Measurements from ENCODE around the gene LSM8. TPM values are rescaled to one million over a fixed set of nuclear protein-coding genes. Genes with fewer than 3 reads are reported as not detected.
"Not testable (repeated sequence)": the region's sequence is repeated elsewhere in the genome, so short reads cannot be mapped to it uniquely, and the experiment has no call there.

Gene LSM8
- total RNA-seq: 10 to 100 TPM; 43.1 to 43.9 TPM

DNA sequence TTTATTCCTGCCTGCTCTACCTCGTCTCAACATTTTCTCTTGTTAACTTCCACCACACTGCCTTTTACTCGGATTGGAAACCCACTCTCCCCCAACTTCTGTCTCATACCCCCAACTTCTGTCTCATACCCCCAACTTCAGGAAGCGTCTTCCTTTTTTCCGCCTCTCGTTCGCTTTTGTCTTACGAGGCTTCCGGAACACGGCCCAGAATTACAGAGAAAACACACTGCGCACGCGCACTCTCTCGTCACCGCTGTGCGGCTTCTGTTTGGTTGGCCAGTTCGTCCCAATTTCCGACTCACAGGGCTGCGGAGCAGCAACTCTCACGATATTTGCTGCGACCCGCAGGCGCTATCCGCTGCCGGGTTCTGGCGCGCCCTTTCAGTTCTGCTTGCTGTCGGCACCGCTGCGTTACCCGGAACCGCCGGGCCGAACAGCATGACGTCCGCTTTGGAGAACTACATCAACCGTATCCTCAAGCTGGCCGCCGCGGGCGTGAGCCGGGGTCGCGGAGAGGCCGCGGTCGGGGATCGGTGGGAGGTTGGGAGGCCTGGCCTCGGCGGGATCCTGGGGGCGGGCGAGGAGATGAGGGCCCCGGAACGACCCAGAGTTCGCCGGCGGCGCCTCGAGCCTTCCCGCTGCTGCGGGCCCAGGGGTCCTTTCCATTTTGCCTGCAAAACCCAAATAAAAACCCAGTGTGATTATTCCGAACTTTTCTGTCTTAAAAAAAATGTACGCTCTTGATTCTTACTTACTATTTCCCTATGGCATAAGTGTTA, at the start of gene LSM8:
TSS of gene LSM8 (plus strand) at position 379 of the 779 bp plus-strand sequence. CDS start at position 439, 60 bp downstream.
- CTCF ChIA-PET: no interaction called here
- POLR2A ChIA-PET: no interaction called here

DNA sequence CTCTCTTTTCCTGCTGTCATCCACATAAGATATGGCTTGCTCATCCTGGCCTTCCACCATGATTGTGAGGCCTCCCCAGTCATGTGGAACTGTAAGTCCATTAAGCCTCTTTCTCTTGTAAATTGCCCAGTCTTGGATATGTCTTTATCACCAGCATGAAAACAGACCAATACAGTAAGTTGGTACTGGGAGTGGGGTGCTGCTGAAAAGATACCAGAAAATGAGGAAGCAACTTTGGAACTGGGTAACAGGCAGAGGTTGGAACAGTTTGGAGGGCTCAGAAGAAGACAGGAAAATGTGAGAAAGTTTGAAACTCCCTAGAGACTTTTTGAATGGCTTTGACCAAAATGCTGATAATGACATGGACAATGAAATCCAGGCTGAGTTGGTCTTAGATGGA, 49.5 kb upstream of the LSM8 start:
- POLR2A ChIA-PET, CTCF ChIA-PET: not testable (repeated sequence)

DNA sequence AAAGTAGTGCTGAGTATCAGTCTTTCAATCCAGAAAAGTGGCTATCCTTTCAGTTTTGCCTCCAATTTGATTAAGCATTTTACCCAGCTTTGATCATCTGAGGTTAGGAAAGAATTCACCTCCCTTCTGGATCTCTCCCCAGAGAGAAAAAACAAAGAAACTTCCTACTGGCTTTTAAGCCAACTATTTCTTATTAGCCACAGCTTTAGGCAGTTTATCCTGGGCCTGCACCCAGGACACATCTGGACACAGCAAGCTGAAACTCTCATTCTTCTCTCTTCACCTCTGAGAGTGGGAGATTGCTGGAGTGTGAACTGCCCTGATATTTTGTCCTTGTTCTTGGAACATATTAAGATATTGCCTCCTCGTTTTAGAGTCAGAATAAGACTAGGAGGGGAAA, 43.5 kb upstream of the LSM8 start:
- POLR2A ChIA-PET: no interaction called here

GRCh38 chr7:118142012-118142411, 42.0 kb upstream of the LSM8 start:
- POLR2A ChIA-PET: no interaction called here
- CTCF ChIA-PET: no interaction called here

More for the DNA sequence above, 43.5 kb upstream of the LSM8 start:
- CTCF ChIA-PET: no interaction called here

- ChIA-PET POLR2A (interaction anchor here (0.6 kb wide), 1 partner anchor 25 kb away, joined by 15 read pairs; no protein-coding TSS in a partner anchor), CTCF (no interaction called here)
Measured at GRCh38 chr7:118148930-118149329, 35.0 kb upstream of the LSM8 start.

DNA sequence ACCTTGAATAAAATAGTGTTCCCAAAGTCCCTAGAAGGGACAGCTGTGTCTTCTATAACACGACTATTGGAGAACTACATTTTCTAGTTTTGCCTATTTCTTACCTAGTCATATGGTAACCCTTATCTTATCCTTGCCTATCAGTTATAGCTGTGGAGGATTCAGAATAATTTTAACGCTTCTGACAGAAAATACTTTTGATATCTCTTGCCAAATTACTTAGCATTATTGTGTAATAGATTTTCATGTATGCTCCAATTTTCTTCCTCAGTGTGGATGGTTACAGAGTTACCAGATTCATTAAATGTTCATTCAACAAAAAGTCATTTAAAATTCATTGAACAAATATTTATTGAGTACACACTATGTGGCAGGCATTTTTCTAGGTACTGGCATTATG, 34.6 kb upstream of the LSM8 start:
- ChIA-PET POLR2A (interaction anchor here (0.6 kb wide), 1 partner anchor 25 kb away, joined by 15 read pairs; no protein-coding TSS in a partner anchor), CTCF (no interaction called here)

- CTCF ChIA-PET: no interaction called here
- POLR2A ChIA-PET: no interaction called here
Measured at GRCh38 chr7:118151671-118152070, 32.3 kb upstream of the LSM8 start.

- ChIA-PET POLR2A (no interaction called here), CTCF (no interaction called here)
Measured at GRCh38 chr7:118152149-118152548, 31.8 kb upstream of the LSM8 start.

GRCh38 chr7:118152654-118153053, 31.3 kb upstream of the LSM8 start:
- POLR2A ChIA-PET: no interaction called here

GRCh38 chr7:118153551-118154177, 30.3 kb upstream of the LSM8 start:
- POLR2A ChIA-PET: no interaction called here
- CTCF ChIA-PET: interaction anchor here (0.7 kb wide), 1 partner anchor 1674 kb away, joined by 3 read pairs; no protein-coding TSS in a partner anchor

More at GRCh38 chr7:118152654-118153053, 31.3 kb upstream of the LSM8 start:
- CTCF ChIA-PET: no interaction called here

GRCh38 chr7:118158766-118159165, 25.2 kb upstream of the LSM8 start:
- ChIA-PET POLR2A (no interaction called here), CTCF (no interaction called here)

- ChIA-PET POLR2A (no interaction called here), CTCF (no interaction called here)
Measured at GRCh38 chr7:118169146-118169545, 14.8 kb upstream of the LSM8 start.

GRCh38 chr7:118175740-118176139, 8.2 kb upstream of the LSM8 start:
- ChIA-PET CTCF (no interaction called here), POLR2A (no interaction called here)

- ChIA-PET CTCF (no interaction called here), POLR2A (no interaction called here)
Measured at GRCh38 chr7:118179191-118179590, 4.8 kb upstream of the LSM8 start.

GRCh38 chr7:118182593-118183427, 1.2 kb upstream of the LSM8 start:
- CTCF ChIA-PET: no interaction called here

DNA sequence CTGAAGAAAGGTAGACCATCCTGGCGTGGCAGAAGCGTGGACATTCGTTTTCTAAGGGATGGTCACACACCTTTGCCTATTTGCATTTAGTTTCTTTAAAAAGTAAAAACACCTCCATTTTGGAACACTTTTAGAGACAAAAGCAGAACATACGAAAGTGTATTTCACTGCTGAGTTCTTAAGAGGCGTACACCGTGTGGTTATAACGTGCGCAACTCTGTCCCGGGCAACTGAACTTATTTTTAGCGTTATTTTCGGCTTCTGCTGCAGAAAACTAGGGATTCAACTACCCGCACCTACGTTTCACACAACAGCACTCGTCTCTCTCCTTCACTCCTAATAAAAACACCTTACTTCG, 557 bp upstream of the LSM8 start:
- POLR2A ChIA-PET: no interaction called here
- CTCF ChIA-PET: no interaction called here

More at GRCh38 chr7:118182593-118183427, 1.2 kb upstream of the LSM8 start:
- POLR2A ChIA-PET: no interaction called here

DNA sequence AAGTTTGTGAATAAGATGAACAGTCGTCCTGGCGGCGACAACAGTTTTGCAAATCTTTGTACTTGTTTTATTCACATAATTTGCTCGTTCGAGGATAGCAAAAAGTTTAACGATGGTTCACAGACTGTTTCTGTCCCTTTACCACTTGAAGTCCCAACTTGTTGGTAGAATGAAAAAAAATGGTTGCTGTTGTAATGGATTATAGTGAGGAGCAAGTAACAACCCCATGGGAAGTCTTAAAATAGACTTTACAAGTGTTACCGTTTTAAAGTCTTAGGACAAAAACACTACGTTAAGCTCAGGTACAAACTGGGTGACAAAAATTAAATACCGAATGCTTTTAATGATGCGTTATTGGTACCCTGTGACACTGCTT, 589 bp downstream of the LSM8 start:
- ChIA-PET CTCF (no interaction called here), POLR2A (no interaction called here)

DNA sequence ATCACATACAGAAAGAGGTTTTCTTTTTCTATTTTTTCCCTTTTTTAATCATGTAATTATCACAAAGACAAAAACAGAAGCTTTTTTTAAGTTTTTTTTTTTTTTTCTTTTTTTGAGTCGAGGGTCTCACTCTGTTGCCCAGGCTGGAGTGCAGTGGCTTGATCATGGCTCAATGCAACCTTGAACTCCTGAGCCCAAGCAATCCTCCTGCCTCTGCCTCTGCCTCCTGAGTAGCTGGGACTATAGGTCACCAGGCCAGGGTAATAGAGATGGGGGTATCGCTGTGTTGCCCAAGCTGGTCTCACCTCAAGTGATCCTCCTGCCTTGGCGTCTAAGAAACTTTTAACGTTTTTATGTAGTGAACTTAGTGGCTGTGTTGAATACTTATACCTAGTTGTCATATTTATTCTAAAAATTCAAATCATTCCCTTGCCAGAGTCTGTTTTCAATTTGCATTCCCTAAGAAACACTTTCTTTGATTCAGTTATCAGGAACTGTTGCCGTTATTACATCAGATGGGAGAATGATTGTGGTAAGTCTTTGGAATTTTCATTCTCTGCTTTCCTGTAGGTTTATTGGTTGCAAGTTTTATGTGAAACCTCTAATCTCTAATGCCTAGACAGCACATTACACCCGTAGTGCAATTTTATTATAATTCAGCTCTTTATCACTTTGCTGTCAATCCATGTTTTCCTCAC, 1.3 kb downstream of the LSM8 start:
- CTCF ChIA-PET: interaction anchor here (0.7 kb wide), 1 partner anchor 1685 kb away, joined by 3 read pairs; no protein-coding TSS in a partner anchor
- POLR2A ChIA-PET: no interaction called here

DNA sequence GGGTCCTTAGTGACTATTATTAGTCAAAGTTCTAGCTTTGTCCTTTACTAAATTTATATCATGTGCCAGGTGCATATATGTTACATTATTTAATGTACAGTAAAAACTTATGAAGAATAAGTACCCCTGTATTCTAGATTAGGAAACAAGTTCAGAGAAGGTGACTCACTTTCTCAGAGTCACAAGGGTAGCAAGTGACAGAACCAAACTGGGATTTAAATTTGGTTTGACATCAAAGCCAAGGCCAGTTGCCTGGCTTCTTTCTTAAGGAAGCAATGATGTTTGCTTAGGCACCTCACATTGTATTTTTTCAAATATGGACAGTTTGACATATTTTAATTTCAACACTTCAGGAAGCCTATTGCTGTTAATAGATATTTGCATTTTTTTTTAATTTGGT, 2.5 kb downstream of the LSM8 start:
- CTCF ChIA-PET: no interaction called here
- POLR2A ChIA-PET: no interaction called here

GRCh38 chr7:118194571-118194970, 10.6 kb downstream of the LSM8 start:
- POLR2A ChIA-PET: no interaction called here
- CTCF ChIA-PET: no interaction called here

Measured in activated CD8-positive, alpha-beta memory T cell treated with anti-CD3 and anti-CD28 coated beads for 36 hours (primary cell).